Measurements from ENCODE around the gene PILRA. TPM values are rescaled to one million over a fixed set of nuclear protein-coding genes. Genes with fewer than 3 reads are reported as not detected.
A peak's percentile ranks its signal among the peaks of the same experiment; 100 is the strongest.

Gene PILRA
- total RNA-seq, 1 donor from 2014 or later: not detected

DNA sequence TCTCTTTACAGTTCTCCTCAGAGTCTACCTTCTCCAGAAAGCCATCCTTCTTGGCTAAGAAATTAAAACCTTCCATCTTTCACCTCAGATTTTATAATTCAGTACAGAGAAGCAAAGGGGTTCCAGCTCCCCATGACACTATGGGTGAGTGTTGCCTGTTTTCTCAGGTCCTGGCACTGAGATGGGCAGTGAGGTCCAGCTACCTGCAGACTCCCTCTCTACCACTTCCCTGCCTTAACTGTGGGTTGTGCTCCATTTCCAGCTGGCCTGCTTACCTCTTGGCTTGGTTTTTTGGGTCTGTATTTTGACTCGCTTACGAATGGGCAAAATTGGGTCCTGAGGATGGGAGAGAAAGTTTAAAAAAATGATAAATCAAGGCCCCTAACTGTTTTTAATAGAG is 29.0 kb downstream of the PILRA start:
- no peak overlapping the region for H3K4me3 ChIP-seq (ENCODE audit: low read depth, low read length)
- no peak for DNase-seq (ENCODE audit: low read depth)
- TF ChIP-seq CTCF (conservative IDR thresholded peaks at IDR 0.05; ENCODE audit: low read depth, low read length): no peak

GRCh38 chr7:100406767-100407166 is 33.5 kb downstream of the PILRA start:
- peak; percentile 4 for DNase-seq (ENCODE audit: low read depth)
- H3K4me3 ChIP-seq (ENCODE audit: low read depth, low read length): no peak overlapping the region
- no peak for TF ChIP-seq CTCF (conservative IDR thresholded peaks at IDR 0.05; ENCODE audit: low read depth, low read length)

DNA sequence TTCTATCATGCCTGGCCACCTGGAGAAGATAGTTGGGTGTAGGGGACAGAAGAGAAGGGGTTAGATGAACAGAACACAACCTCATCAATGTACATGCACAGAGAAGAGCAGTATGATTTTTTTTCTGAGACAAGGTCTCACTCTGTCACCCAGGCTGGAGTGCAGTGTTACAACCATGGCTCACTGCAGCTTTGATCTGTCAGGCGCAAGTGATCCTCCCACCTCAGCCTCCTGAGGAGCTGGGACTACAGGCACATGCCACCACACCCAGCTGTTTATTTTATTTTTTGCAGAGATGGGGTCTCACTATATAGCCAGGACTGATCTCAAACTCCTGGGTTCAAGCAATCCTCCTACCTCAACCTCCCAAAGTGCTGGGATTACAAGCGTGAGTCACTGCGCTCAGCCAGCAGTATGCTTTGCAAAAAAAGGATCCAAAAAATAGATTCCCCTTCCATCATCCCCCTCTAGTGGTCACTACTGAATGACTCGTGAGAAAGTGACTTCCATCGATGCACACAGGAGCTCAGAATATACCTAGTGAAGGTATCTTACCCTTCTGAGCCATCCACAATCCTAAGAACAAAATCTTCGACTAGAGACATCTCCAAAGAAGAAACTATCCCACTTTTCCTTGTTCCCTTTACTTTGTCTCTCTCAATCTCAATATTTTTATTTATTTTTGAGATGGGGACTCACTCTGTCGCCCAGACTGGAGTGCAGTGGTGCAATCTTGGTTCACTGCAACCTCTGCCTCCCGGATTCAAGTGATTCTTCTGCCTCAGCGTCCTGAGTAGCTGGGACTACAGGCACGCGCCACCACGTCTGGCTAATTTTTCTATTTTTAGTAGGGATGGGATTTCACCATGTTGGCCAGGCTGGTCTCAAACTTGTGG is 34.2 kb downstream of the PILRA start:
- no peak overlapping the region for H3K4me3 ChIP-seq (ENCODE audit: low read depth, low read length)
- DNase-seq (ENCODE audit: low read depth): peak; percentile 22
- peak; percentile 73 for TF ChIP-seq CTCF (conservative IDR thresholded peaks at IDR 0.05; ENCODE audit: low read depth, low read length)

DNA sequence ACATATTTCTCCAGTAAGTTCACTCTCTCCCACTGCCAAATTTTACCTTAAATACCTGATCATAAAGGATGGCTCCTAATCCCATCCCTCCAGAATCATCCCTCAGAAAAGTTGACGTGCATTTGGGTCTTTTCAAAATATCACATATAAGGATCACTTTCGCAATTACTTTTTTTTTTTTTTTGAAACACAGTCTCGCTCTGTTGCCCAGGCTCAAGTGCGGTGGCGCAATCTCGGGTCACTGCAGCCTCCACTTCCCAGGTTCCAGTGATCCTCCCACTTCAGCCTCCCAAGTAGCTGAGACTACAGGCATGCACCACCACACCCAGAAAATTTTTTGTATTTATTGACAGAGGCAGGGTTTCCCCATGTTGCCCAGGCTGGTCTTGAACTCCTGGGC is 37.8 kb downstream of the PILRA start:
- H3K4me3 ChIP-seq (ENCODE audit: low read depth, low read length): no peak overlapping the region
- no peak for DNase-seq (ENCODE audit: low read depth)
- TF ChIP-seq CTCF (conservative IDR thresholded peaks at IDR 0.05; ENCODE audit: low read depth, low read length): no peak

GRCh38 chr7:100413346-100413745 is 40.1 kb downstream of the PILRA start:
- no peak for TF ChIP-seq CTCF (conservative IDR thresholded peaks at IDR 0.05; ENCODE audit: low read depth, low read length)
- no peak for DNase-seq (ENCODE audit: low read depth)

GRCh38 chr7:100413889-100414288 is 40.6 kb downstream of the PILRA start:
- no peak overlapping the region for H3K4me3 ChIP-seq (ENCODE audit: low read depth, low read length)
- DNase-seq (ENCODE audit: low read depth): no peak
- TF ChIP-seq CTCF (conservative IDR thresholded peaks at IDR 0.05; ENCODE audit: low read depth, low read length): no peak

More at GRCh38 chr7:100413346-100413745, 40.1 kb downstream of the PILRA start:
- no peak overlapping the region for H3K4me3 ChIP-seq (ENCODE audit: low read depth, low read length)

DNA sequence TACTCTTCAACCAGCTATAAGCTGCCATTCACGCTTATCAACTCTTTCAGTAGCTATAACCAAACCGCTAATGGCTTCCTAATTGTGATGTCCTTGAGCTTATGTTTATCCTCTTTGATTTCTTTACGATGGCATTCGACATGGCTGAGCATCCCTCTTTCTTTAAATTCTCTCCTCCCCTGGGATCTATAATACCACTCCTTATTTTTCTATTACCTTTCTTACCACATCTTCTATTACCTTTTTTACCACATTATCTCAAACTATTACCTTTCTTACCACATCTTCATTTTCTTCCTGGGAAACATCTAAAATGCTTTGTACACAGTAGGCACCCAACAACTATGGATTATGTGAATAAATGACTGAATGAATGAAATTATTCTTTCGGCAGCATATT is 42.2 kb downstream of the PILRA start:
- H3K4me3 ChIP-seq (ENCODE audit: low read depth, low read length): no peak overlapping the region
- no peak for DNase-seq (ENCODE audit: low read depth)
- TF ChIP-seq CTCF (conservative IDR thresholded peaks at IDR 0.05; ENCODE audit: low read depth, low read length): no peak
